Raji (cell line): ENCODE data around the gene CACNA1B.

Experiments used
- POLR2A ChIP-seq: IDR thresholded peaks from 2 replicates; pipeline ENCODE4 v1.6.1; 2011; ENCODE audit warnings: low read depth, low read length, control low read depth; ENCODE audit not compliant: insufficient read depth

Gene CACNA1B

DNA sequence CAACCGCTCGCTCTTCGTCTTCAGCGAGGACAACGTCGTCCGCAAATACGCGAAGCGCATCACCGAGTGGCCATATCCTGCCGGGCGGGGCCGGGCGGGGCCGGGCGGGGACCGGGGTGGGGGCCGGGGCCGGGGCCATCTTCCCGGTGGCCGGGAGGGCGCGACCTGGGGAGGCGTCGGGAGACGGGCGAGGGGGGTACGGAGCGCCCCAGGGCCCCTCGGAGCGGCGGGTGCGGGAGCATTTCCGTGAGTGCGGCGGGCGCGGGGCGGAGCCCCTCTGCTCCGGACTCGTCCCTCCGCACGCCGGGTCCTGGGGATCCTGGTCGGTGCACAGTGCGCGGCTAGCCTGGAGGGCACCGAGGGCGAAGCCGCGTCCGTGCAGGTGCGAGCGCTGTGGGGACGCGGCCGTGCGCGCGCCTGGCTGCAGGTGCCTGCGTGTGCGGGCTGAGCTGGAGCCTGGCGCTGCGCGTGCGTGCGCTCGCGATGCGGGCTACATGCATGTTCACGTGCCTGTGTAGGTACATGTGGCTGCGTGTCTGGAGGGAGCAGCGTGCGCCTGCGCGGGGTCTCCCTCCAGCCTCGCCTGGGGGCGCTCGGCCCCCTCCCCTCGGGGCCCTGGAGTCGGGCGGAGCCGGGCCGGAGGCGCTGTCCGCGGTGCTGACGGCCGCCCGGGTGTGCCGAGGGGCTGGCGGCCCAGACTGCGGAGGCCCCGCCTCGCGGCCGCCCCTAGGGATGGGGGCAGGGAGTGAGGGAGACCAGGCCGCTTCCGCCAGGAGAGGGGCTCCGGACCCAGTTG, 762 bp downstream of the CACNA1B start:
- TF ChIP-seq POLR2A = no peak

DNA sequence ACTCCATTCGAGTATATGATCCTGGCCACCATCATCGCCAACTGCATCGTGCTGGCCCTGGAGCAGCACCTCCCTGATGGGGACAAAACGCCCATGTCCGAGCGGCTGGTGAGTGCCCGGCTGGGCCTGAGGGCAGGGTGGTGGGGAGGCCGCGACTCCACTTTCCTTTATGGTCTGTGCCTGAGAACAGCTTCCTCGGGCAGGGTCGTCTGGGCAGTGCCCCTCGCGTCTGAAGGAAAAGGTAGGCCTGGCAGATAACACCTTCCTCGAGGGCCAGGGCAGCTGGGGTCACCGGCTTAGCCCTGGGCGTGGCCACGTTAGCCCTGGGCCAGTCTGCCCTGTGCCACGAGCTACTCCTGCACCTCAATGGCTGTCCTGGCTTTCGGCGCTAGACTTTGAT, 1.5 kb downstream of the CACNA1B start:
- no peak for TF ChIP-seq POLR2A

DNA sequence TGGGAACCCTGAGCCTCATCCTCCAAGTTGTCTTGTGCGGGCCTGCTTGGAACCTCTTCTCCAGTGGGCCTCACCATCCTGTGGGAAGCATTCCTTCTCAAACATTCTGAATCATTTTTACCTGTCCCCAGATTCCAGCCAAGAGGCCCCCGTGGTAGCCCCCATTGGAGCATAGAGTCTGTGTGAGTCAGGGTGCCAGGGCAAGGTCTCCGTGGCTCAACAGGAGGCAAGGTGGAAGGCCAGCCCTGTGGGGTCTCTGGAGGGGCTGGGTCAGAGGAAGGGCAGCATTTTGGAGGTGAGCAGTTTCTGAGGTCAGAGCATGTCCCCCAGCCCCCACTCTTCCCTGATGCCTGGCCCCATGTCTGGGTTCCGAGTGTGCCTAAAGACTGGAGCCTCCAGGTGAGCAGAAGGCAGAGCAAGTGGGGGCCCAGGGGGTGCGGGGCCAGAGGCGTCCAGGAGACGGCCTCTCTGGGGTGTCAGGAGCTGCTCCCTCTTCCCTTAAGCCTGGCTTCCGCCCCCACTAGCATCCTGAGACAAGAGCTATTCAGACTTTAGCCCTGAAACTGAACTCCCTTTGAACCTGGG, 2.1 kb downstream of the CACNA1B start:
- no peak for TF ChIP-seq POLR2A

DNA sequence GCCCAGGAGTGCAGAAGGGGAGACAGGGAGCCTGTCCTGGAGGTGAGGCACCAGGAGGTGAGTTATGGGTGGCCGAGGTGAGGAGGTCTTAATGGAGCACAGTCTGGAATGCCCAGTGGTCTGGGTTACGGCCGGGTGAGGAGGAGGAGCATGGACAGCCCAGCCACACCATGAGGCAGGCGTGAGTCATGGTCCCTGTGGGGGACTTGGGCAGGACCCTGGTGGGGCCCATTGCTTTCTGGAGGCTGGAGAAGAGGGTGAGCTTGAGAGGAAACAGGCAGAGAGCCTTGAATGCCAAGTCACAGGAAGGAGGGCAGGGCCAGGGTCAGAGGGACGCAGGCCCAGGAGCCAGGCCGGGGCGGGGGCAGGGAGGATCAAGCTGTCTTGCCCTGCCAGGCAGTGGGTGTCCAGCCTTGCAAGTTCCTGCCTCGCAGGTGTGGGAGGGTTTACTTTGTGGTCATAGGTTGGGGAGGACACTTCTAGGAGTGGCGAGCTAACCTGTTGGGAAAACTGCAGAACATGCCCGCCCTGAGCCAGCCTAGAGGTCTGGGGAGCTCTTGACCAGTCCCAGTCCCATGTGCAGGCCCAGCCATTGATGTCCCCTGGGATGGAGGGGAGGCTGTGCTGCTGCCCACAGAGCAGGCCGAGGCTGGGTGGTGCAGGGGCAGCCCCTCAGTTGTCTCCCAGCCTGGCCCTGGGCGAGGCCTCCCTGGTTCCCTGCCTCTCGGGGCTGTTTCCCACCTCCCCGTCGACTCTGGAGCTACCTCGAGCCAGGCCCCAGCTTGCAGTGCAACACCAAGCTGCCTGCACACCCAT, 2.8 kb downstream of the CACNA1B start:
- no peak for TF ChIP-seq POLR2A

DNA sequence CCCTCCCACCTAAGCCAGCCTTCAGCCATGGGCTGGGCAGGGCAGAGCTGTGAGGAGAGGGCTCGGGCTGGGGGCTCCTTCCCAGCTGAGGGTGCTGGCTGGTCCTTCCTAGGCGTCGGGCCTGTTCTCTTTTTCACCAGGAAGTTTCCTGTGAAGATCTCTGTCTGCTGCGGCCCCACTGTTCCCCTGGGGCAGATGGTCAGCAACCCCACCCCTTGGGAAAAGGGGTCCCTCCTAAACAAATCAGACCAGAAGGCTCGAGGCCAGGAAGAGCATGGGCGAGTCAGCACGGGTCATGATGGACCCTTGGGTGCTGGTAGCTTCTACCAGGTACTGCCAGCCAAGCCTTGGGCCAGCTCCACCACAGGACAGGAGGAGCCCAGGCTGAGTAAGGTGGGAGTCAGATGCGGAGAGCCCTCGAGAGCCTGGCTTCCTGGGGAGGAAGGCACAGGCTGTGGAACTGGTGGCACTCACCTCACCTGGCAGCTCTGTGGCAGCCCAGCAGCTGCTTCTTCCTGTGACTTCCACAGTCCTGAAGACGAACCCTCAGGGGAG, 3.5 kb downstream of the CACNA1B start:
- no peak for TF ChIP-seq POLR2A

DNA sequence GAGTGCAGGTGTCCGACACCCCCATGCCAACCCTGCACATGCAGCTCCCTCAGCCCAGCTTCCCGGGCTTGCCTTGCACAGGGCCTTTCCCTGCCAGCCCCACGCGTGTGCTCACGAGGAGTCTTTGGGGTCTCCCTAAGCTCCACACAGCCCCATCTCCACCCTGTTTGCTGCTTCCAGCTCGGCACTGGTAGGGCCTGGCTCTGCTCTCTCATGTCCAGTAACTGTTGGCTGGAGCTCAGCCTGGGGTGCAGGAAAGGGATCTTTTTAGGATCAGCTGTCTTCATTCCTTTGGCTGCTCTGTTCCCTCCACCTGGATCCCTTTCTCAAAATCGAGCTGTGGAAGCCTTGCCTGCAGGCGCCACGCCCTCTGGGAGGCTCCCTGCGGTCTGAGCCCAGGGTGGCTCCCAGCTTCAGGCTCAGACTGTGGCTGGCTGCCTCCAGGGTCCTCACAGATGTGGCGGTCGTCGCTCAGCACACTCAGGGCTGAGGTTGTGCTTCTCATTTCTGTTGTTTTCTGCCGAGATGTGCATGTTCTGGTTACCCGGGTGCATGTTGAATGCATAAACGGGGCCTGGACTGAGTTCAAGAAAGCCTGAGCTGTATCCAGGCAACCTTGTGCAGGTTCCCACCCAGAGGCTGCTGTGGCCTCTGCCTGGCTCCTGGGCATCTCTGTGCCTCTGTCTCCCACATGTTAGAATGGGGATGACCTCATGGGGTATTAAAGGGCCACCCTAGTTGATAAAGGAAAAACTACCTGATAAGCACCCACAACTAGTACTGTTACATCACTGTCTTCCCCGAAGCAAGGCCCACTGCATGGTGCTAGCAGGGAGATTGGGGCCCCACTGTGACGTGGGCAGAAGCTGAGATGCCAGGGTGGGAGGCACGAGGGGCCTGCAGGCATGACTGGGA, 4.3 kb downstream of the CACNA1B start:
- no peak for TF ChIP-seq POLR2A

DNA sequence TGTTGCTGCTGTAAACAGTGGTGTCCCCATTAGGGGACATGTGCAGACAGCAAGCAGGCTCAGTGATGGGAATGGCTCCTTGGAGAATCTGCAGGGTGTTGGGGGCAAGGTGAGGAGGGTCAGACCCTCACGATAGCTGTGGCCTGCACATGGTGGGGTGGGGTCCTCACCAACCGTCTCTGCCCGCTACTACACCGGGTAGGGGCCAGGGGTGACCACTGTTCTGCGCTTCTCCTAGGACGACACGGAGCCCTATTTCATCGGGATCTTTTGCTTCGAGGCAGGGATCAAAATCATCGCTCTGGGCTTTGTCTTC, 4.9 kb downstream of the CACNA1B start:
- no peak for TF ChIP-seq POLR2A

DNA sequence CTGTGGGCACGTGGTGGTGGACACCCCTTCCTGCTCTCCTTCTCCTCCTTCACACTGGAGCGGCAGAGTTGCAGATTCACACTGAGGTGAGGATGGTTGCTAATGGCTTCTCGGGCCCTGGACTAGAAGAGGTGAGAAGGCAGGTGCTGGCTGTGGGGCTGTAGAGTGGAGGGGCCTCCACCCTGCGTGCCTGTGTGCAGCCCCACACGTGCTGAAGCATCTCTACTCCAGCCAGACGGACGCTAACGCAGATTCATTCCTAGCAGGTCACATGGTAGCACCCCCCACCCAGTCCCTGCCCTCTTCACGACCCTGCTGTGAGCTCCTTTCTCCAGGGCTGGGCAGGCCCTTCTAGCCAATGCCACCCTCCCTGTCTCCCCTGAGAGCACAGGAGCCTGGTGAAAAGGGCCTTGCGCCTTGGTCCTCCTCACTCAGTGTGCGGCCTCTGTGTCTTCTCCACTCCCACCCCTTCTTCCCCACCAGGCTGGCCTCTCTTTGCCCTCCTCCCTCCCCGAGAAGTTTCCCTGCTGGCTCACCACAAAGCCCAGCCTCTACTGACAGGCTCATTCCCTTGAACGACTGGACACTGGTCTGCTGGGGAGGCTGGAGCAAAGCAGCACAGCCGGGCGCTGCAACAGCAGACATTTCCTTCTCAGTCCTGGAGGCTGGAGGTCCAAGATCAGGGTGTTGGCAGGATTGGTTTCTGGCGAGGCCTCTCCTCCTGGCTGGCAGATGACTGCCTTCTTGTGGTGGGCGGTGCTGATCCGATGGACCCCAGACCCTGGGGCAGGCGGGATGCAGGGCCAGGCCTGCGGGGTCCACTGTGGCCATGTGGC, 14.2 kb downstream of the CACNA1B start:
- no peak for TF ChIP-seq POLR2A

DNA sequence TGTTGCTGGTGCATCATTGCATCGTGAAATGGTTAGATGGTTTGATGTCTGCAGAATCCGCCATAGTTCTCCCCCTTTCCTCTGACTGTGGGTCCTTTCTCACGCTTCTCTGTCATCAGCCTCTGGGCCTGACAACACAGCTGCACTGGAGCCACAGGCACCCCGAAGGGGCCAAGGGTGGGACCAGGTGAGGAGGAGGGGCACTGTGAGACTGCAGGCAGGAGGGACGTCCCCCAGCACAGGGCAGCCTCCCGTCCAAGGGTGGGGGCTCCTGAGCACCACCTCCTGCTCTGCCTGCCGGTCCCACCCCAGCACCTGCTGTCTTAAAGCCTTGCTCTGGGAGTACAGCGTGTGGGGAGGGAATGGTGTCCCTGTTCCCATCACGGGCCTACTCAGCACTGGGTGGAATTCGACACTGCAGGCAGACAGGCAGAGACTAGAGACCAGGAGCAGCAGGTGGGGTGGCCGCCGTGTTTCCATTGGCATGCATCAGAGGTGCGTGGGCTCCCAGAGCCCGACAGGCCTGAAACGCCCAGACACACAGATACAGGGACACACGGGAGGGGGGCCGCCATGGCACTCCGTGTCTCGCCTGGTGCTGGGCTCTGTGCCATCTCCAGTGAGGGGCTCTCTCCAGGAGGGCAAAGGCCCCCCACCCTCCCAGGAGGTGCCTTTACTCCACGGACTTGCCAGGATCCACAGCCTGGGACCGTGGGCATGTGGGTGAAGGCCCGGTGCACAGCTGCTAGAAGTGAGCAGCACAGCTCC, 15.0 kb downstream of the CACNA1B start:
- TF ChIP-seq POLR2A = no peak

DNA sequence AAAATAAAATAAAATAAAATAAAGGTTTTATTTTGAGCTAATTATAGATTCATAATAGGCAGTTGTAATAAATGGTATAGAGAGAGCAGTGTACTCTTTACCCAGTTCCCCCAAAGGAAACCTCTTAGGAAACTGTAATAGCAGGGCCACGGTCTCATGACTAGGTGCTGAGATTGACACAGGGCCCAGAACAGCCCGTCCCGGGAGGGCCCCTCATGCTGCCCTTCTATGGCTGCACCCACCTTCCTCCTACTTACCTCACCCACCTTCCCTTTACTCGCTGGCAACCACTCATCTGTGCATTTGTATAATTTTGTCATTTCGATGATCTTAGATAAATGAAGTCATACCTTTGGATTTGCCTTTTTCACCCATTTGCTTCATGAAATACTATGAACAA, 16.1 kb downstream of the CACNA1B start:
- TF ChIP-seq POLR2A = no peak

DNA sequence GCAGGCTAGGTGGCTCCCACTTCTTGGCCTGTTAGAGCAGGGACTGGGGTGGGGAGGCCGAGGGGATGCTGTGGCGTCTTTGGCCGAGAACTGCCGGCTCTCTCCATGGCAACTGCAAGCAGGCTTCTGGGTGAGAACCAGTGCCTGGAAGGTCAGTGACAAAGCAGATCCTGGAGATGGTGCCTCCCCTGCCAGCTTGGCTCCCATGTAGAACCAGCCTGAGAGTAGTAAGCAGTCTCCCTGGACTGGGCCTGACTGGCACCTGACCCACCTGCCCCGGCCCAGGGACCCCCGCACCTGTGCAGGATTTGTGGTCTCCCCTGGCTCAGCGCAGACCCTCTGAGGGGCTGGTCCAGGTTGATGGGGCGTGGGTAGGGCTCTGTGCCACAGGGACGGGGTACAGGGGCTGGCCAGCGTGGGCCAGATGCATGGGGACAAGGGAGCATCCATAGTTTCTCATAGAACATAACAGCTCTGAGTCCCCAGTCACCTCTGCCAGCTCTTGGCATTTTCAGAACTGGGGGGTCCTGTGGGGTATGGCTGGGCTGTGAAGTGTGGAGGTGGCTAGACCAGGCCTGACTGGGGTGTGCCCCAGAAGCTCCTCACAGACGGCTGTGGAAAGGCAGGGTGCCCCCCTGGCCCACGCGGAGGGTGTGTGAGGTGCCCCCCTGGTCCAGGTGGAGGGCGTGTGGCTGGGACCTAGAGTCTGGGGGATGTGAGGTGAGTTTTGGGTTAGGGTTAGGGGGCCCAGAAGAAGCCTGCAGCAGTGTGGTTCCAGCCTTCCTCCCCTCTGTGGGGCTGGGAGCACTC, 22.2 kb downstream of the CACNA1B start:
- no peak for TF ChIP-seq POLR2A

DNA sequence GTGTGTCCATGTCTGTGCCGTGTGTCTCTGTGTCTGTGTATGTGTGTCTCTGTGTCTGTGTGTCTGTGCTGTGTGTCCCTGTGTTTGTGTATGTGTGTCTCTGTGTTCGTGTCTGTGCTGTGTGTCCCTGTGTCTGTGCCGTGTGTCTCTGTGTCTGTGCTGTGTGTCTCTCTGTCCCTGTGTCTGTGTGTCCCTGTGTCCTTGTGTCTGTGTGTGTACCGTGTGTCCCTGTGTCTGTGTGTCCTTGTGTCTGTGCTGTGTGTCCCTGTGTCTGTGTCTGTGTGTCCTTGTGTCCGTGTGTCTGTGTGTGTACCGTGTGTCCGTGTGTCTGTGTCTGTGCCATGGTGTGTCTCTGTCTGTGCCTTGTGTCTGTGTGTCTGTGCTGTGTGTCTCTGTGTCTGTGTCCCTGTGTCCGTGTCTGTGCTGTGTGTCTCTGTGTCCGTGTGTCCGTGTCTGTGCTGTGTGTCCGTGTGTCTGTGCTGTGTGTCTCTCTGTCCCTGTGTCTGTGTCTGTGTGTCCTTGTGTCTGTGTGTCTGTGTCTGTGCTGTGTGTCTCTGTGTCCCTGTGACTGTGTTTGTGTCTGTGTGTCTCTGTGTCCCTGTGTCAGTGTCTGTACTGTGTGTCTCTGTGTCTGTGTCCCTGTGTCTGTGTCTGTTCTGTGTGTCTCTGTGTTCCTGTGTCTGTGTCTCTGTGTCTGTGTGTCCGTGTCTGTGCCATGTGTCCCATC, 23.2 kb downstream of the CACNA1B start:
- TF ChIP-seq POLR2A = no peak

DNA sequence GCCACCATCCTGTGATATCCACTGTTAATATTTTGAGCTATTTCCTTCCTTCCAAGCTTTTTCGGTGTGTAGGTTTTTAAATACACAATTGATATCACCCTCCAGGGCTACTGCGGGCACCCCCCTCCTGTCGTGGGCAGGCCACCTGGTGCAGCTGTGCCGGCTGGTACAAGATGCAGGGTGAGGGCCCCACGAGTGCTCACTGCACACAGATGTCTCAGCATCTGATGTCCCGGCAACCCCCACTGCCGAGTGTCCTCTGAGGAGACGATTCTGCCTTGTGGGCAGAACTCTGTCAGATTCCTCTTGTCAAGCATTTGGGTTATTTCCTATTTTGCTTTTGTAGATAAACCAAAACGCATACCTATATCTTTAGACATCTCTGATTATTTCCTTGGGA, 25.1 kb downstream of the CACNA1B start:
- TF ChIP-seq POLR2A = no peak
